ENCODE data around the gene HTR3C. TPM values are rescaled to one million over a fixed set of nuclear protein-coding genes. Genes with fewer than 3 reads are reported as not detected.

The HTR3C gene
- total and polyA plus RNA-seq, 7 experiments from 2014 or later, result not detected

GRCh38 chr3:184097556-184097955 is 44.7 kb downstream of the HTR3C start:
- H3K27ac ChIP-seq (ENCODE audit: low read depth, low read length), result no peak overlapping the region

GRCh38 chr3:184099806-184100686 is 47.2 kb downstream of the HTR3C start:
- Mint-ChIP-seq H3K4me1 (no peaks in the 10 kb centered on the region), H3K36me3 (no peaks in the 10 kb centered on the region)

More at GRCh38 chr3:184097556-184097955, 44.7 kb downstream of the HTR3C start:
- ChIA-PET CTCF (no interaction called here), POLR2A (no interaction called here)
- H3K36me3 Mint-ChIP-seq, result peaks cover 0 to 6% (median 0%) of the 10 kb centered on the region in 5 donors
- peaks cover 0 to 15% (median 11%) of the 10 kb centered on the region in 5 donors for H3K27me3 Mint-ChIP-seq
- H3K9me3 ChIP-seq (ENCODE audit: control insufficient read depth in 2 of 3, low read length in 3 of 3), result peaks cover 0 to 4% (median 0%) of the 10 kb centered on the region in 3 experiments
- ATAC-seq (no peak), DNase-seq (no peak)
- no peak overlapping the region for H3K4me3 Mint-ChIP-seq
- H3K9me3 Mint-ChIP-seq, result peaks cover 0 to 15% (median 5%) of the 10 kb centered on the region in 11 donors
- no peaks in the 10 kb centered on the region for H3K4me1 ChIP-seq (ENCODE audit: control insufficient read depth in 2 of 2, insufficient read depth in 2 of 2, low read length in 2 of 2)
- no peak overlapping the region for H3K27ac Mint-ChIP-seq
- no peaks in the 10 kb centered on the region for H3K27me3 ChIP-seq (ENCODE audit: control insufficient read depth in 2 of 2, insufficient read depth in 2 of 2, low read length in 2 of 2)
- H3K4me1 Mint-ChIP-seq, result no peaks in the 10 kb centered on the region
- intact Hi-C loops (cut with micrococcal nuclease), result no loop called here
- no peaks in the 10 kb centered on the region for H3K36me3 ChIP-seq (ENCODE audit: control insufficient read depth in 2 of 3, insufficient read depth in 3 of 3, low read length in 3 of 3)
- H3K4me3 ChIP-seq (ENCODE audit: low read length), result no peak overlapping the region

More at GRCh38 chr3:184099806-184100686, 47.2 kb downstream of the HTR3C start:
- Mint-ChIP-seq H3K4me3 (no peak overlapping the region), H3K27me3 (peaks cover 0 to 11% (median 3%) of the 10 kb centered on the region in 5 donors), H3K9me3 (no peaks in the 10 kb centered on the region), H3K27ac (no peak overlapping the region)
- Histone ChIP-seq H3K27ac (ENCODE audit: low read depth, low read length) (no peak overlapping the region), H3K4me1 (ENCODE audit: control insufficient read depth in 2 of 2, insufficient read depth in 2 of 2, low read length in 2 of 2) (no peaks in the 10 kb centered on the region), H3K9me3 (ENCODE audit: control insufficient read depth in 2 of 3, low read length in 3 of 3) (no peaks in the 10 kb centered on the region), H3K4me3 (ENCODE audit: low read length) (no peak overlapping the region), H3K27me3 (ENCODE audit: control insufficient read depth in 2 of 2, insufficient read depth in 2 of 2, low read length in 2 of 2) (no peaks in the 10 kb centered on the region), H3K36me3 (ENCODE audit: control insufficient read depth in 2 of 3, insufficient read depth in 3 of 3, low read length in 3 of 3) (no peaks in the 10 kb centered on the region)
- intact Hi-C loops (cut with micrococcal nuclease), result no loop called here
- ATAC-seq, result no peak
- ChIA-PET POLR2A (no interaction called here), CTCF (no interaction called here)
- no peak for DNase-seq

Other genes starting within 250 kb of the HTR3C start
- 1 to 10 TPM in 3 of 5 experiments, under 1 TPM in 2; 0.81 to 2.9 (median 1.2) TPM for gene MAP6D1, start 227.5 kb upstream of the HTR3C start, total RNA-seq
- gene MAP6D1, start 227.5 kb upstream of the HTR3C start, polyA plus RNA-seq, result not detected
- 10 to 100 TPM; 41.6 to 50.4 (median 47.1) TPM for gene PARL, start 168.2 kb upstream of the HTR3C start, total RNA-seq
- 100 to 1,000 TPM; 123 to 130 TPM for gene PARL, start 168.2 kb upstream of the HTR3C start, polyA plus RNA-seq
- gene ABCC5, start 35.2 kb upstream of the HTR3C start, total RNA-seq, result 10 to 100 TPM; 15.6 to 50.4 (median 25.5) TPM
- gene ABCC5, start 35.2 kb upstream of the HTR3C start, polyA plus RNA-seq, result 10 to 100 TPM in 1 of 2 donors, 1 to 10 TPM in 1; 8.6 to 11.4 TPM
- not detected for gene HTR3D, start 21.3 kb upstream of the HTR3C start, total RNA-seq
- not detected for gene HTR3D, start 21.3 kb upstream of the HTR3C start, polyA plus RNA-seq
- gene HTR3E, start 44.0 kb downstream of the HTR3C start, total RNA-seq, result not detected
- gene HTR3E, start 44.0 kb downstream of the HTR3C start, polyA plus RNA-seq, result not detected
- 10 to 100 TPM; 47.2 to 87.2 (median 67.7) TPM for gene EIF2B5, start 82.3 kb downstream of the HTR3C start, total RNA-seq
- 10 to 100 TPM; 59.7 to 74.8 TPM for gene EIF2B5, start 82.3 kb downstream of the HTR3C start, polyA plus RNA-seq
- gene DVL3, start 102.3 kb downstream of the HTR3C start, total RNA-seq, result 10 to 100 TPM; 32.0 to 45.3 (median 39.4) TPM
- 1 to 10 TPM; 3.1 to 7.7 TPM for gene DVL3, start 102.3 kb downstream of the HTR3C start, polyA plus RNA-seq
- 100 to 1,000 TPM; 111 to 217 (median 185) TPM for gene AP2M1, start 121.8 kb downstream of the HTR3C start, total RNA-seq
- 100 to 1,000 TPM; 217 to 261 TPM for gene AP2M1, start 121.8 kb downstream of the HTR3C start, polyA plus RNA-seq
- 100 to 1,000 TPM in 4 of 5 experiments, 10 to 100 TPM in 1; 79.3 to 153 (median 117) TPM for gene ABCF3, start 133.2 kb downstream of the HTR3C start, total RNA-seq
- gene ABCF3, start 133.2 kb downstream of the HTR3C start, polyA plus RNA-seq, result 10 to 100 TPM; 47.0 to 73.5 TPM
- not detected for gene VWA5B2, start 176.5 kb downstream of the HTR3C start, total RNA-seq
- gene VWA5B2, start 176.5 kb downstream of the HTR3C start, polyA plus RNA-seq, result not detected
- gene ALG3, start 195.9 kb downstream of the HTR3C start, total RNA-seq, result 10 to 100 TPM; 19.4 to 51.0 (median 39.1) TPM
- 10 to 100 TPM; 51.6 to 80.3 TPM for gene ALG3, start 195.9 kb downstream of the HTR3C start, polyA plus RNA-seq
- gene EEF1AKMT4, start 196.6 kb downstream of the HTR3C start, total RNA-seq, result 1 to 10 TPM in 4 of 5 experiments, under 1 TPM in 1; 0.27 to 6.6 (median 2.2) TPM
- gene EEF1AKMT4, start 196.6 kb downstream of the HTR3C start, polyA plus RNA-seq, result 1 to 10 TPM; 2.4 to 4.4 TPM
- gene CAMK2N2, start 208.5 kb downstream of the HTR3C start, total RNA-seq, result not detected
- gene CAMK2N2, start 208.5 kb downstream of the HTR3C start, polyA plus RNA-seq, result not detected
- not detected for gene ECE2, start 223.0 kb downstream of the HTR3C start, total RNA-seq
- gene ECE2, start 223.0 kb downstream of the HTR3C start, polyA plus RNA-seq, result not detected
- 100 to 1,000 TPM; 139 to 204 (median 149) TPM for gene PSMD2, start 246.2 kb downstream of the HTR3C start, total RNA-seq
- 100 to 1,000 TPM; 181 to 200 TPM for gene PSMD2, start 246.2 kb downstream of the HTR3C start, polyA plus RNA-seq